HEK293T (cell line): ENCODE measurements around the gene SPTBN4.
A peak's percentile ranks its signal among the peaks of the same experiment; 100 is the strongest.

Experiments used
- CTCF ChIA-PET: fragments of 350-600 bp; formaldehyde crosslinking; extraction: SDS; loops from one replicate; lab custom pipeline; 2021; ENCODE audit warnings: antibody characterized with exemption, inconsistent platforms; lab: Yijun Ruan, JAX
- POLR2A ChIA-PET: fragments of 350-600 bp; formaldehyde crosslinking; extraction: SDS; loops from one replicate; lab custom pipeline; 2020; ENCODE audit warnings: antibody characterized with exemption, inconsistent platforms; lab: Yijun Ruan, JAX
- DNase-seq: peaks from one replicate; pipeline ENCODE4 v3.0.0; 2012; ENCODE audit warnings: mixed read lengths; ENCODE audit errors: extremely low spot score
- ARNT ChIP-seq: fragments of 450-650 bp; IDR thresholded peaks from 2 replicates; pipeline ENCODE4 v1.6.1; 2017; ENCODE audit warnings: mild to moderate bottlenecking
- BHLHE40 ChIP-seq: fragments of 450-650 bp; IDR thresholded peaks from 2 replicates; pipeline ENCODE4 v1.6.1; 2016; ENCODE audit warnings: mild to moderate bottlenecking, moderate library complexity, borderline replicate concordance
- CTBP1 ChIP-seq: fragments of 450-650 bp; IDR thresholded peaks from 2 replicates; pipeline ENCODE4 v1.6.1; 2016; ENCODE audit warnings: borderline replicate concordance
- ELF4 ChIP-seq: fragments of 450-650 bp; IDR thresholded peaks from 2 replicates; pipeline ENCODE4 v1.6.1; 2017; ENCODE audit warnings: antibody characterized with exemption
- FOXA1 ChIP-seq: fragments of 450-650 bp; IDR thresholded peaks from 2 replicates; pipeline ENCODE4 v1.6.1; 2016; ENCODE audit warnings: mild to moderate bottlenecking
- FOXK2 ChIP-seq: fragments of 450-650 bp; IDR thresholded peaks from 2 replicates; pipeline ENCODE4 v1.6.1; 2016; ENCODE audit warnings: mild to moderate bottlenecking
- FOXM1 ChIP-seq: fragments of 450-650 bp; IDR thresholded peaks from 2 replicates; pipeline ENCODE4 v1.6.1; 2017; ENCODE audit warnings: mild to moderate bottlenecking, borderline replicate concordance
- HDGF ChIP-seq: fragments of 450-650 bp; IDR thresholded peaks from 2 replicates; pipeline ENCODE4 v1.6.1; 2017; ENCODE audit warnings: antibody characterized with exemption, borderline replicate concordance
- L3MBTL2 ChIP-seq: fragments of 450-650 bp; conservative IDR thresholded peaks from 2 replicates; pipeline ENCODE4 v1.6.1; 2016; ENCODE audit warnings: mild to moderate bottlenecking
- LEF1 ChIP-seq: fragments of 450-650 bp; IDR thresholded peaks from 2 replicates; pipeline ENCODE4 v1.6.1; 2017; ENCODE audit warnings: mild to moderate bottlenecking, borderline replicate concordance
- NFRKB ChIP-seq: fragments of 450-650 bp; IDR thresholded peaks from 2 replicates; pipeline ENCODE4 v1.6.1; 2016; ENCODE audit warnings: mild to moderate bottlenecking, moderate library complexity
- SP1 ChIP-seq: fragments of 450-650 bp; IDR thresholded peaks from 2 replicates; pipeline ENCODE4 v1.6.1; 2017
- SUZ12 ChIP-seq: fragments of 450-650 bp; IDR thresholded peaks from 2 replicates; pipeline ENCODE4 v1.6.1; 2016; ENCODE audit warnings: mild to moderate bottlenecking
- TARDBP ChIP-seq: fragments of 450-650 bp; IDR thresholded peaks from 2 replicates; pipeline ENCODE4 v1.6.1; 2016
- ZNF384 ChIP-seq: fragments of 450-650 bp; IDR thresholded peaks from 2 replicates; pipeline ENCODE4 v1.6.1; 2016
- TF ChIP-seq, protein P1 (sequence below): fragments of 450-650 bp; IDR thresholded peaks from 2 replicates; pipeline ENCODE4 v1.6.1; 2016

The SPTBN4 gene

DNA sequence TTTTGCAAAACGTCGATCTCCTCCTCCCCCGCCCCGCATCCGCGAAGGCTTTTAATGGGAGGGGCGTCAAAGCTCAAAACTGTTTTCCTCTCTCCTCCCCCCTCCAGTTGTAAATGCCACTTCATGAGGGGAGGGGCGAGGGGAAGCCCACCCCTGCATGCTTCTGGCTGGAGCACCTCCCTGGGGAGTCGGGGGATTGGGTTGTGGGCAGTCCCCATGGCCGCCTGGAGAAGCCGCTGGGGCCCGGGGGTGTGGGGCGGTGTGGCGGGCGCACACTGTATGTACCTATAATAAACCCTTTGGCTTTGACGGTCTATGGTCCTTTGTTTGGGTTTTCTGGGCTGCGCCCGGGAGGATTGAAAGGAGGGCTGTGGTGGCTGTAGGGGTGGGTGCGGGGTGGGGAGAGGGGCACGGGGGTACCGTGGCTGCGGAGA, 109.4 kb downstream of the SPTBN4 start:
- CTCF ChIA-PET, result no interaction called here
- TF ChIP-seq FOXM1 (no peak), HDGF (no peak), BHLHE40 (no peak), CTBP1 (no peak)
- peak; percentile 23 for DNase-seq

DNA sequence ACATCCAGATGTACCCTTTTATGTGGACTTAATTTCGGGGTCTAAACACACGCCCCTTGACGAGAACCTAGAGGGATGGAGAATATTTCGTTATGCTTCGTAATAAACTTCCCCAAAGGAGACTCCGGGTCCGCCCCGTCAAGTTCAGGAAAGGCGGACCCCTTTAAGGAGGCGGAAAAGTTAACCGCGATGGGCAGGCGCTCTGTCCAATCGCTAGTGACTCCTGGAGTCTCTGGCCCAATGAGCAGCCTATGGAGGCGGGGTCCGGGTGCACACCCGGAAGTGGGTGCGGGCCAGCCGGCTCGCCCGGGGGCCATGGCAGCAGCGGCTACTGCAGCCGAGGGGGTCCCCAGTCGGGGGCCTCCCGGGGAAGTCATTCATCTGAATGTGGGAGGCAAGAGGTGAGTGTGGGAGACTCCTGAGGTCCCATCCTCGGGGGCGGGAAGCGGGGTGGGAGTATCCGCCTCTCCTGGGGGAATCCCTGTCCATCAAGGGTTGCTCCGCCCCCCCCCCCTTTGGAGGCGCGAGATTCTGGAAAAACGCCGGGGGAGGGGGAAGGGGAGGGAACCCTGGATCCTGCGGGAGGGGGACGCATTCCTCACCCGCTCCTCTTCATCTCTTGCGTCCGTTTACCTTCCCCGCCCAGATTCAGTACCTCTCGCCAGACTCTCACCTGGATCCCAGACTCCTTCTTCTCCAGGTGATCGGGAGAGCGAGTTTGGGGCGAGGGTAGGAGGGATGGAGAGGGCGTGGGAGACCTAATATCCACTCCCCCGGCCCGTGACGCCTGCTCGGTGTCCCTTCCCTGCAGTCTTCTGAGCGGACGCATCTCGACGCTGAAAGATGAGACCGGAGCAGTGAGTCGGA, 110.0 kb downstream of the SPTBN4 start, which contains the start of gene SHKBP1:
Gene SHKBP1, plus strand, starts transcription at position 289 of the 867 bp plus-strand sequence. Its CDS starts 27 bp downstream, at position 316.
- DNase-seq, result peak; percentile 97
- TF ChIP-seq ARNT, result no peak
- TF ChIP-seq, protein P1, sequence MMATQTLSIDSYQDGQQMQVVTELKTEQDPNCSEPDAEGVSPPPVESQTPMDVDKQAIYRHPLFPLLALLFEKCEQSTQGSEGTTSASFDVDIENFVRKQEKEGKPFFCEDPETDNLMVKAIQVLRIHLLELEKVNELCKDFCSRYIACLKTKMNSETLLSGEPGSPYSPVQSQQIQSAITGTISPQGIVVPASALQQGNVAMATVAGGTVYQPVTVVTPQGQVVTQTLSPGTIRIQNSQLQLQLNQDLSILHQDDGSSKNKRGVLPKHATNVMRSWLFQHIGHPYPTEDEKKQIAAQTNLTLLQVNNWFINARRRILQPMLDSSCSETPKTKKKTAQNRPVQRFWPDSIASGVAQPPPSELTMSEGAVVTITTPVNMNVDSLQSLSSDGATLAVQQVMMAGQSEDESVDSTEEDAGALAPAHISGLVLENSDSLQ, result peak; percentile 99
- TF ChIP-seq FOXK2, result no peak
- peak; percentile 100 for TF ChIP-seq ELF4
- TF ChIP-seq FOXM1, result peak; percentile 60; the same call in 1 of the 2 replicates
- peak; percentile 53; the same call in 1 of the 2 replicates for TF ChIP-seq SP1
- ChIA-PET POLR2A (interaction anchor here (1.5 kb wide), 1 partner anchor 22 kb away, joined by 5 read pairs; no protein-coding TSS in a partner anchor), CTCF (interaction anchor here (0.7 kb wide), 1 partner anchor 1798 kb away, joined by 4 read pairs; no protein-coding TSS in a partner anchor)

More for the DNA sequence above, 109.4 kb downstream of the SPTBN4 start:
- POLR2A ChIA-PET, result interaction anchor here (0.6 kb wide), 1 partner anchor 53 kb away, joined by 3 read pairs; no protein-coding TSS in a partner anchor

DNA sequence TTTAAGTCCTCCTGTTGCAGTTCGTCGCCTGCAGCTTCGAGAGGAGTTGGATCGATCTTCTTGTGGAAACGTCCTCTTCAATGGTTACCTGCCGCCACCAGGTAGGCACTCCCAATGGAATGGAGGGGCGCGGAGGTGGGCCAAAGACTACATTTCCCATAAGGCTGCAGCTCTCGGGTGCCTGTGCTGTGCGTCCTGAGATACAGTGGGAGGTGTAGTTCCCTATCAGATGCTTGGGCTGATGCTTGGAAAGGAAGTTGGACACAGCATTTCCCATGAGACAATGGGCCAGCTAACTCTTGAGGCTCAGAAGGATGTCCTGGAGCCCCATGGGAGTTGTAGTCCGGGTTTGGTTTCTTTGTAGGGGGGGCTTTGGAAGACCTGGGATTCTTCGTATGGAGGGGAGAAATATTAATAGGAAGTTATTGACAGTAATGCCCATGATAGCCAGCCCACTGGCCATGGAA, 111.7 kb downstream of the SPTBN4 start:
- TF ChIP-seq ELF4, result peak; percentile 33; the same call in 1 of the 2 replicates
- TF ChIP-seq L3MBTL2, result peak; percentile 61
- TF ChIP-seq, protein P1, result no peak
- CTCF ChIA-PET, result interaction anchor here (0.6 kb wide), 2 partner anchors 101 to 173 kb away, joined by 3 to 4 read pairs; no protein-coding TSS in a partner anchor
- POLR2A ChIA-PET, result interaction anchor here (1.5 to 1.6 kb wide), 2 partner anchors 16 to 20 kb away, joined by 5 read pairs; no protein-coding TSS in a partner anchor
- peak; percentile 72 for DNase-seq

DNA sequence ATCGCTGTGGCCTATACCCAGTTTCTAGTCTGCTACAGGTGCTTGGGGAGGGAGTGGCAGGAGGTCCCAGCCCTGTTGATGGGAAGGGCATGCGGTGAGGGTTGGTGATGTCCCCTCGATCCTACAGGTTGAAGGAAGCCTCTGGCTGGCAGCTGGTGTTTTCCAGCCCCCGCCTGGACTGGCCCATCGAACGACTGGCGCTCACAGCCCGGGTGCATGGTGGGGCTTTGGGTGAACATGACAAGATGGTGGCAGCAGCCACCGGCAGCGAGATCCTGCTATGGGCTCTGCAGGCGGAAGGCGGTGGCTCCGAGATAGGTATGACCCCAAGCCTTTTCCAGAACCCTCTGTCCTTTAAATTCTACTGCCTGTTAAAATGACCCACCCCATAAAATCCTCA, 113.8 kb downstream of the SPTBN4 start:
- no peak for TF ChIP-seq SUZ12
- no peak for TF ChIP-seq TARDBP
- no peak for TF ChIP-seq ELF4
- TF ChIP-seq LEF1, result no peak
- no peak for TF ChIP-seq SP1
- no peak for TF ChIP-seq FOXK2
- no peak for TF ChIP-seq FOXA1
- TF ChIP-seq ARNT, result no peak
- DNase-seq, result no peak
- POLR2A ChIA-PET, result no interaction called here
- CTCF ChIA-PET, result no interaction called here

DNA sequence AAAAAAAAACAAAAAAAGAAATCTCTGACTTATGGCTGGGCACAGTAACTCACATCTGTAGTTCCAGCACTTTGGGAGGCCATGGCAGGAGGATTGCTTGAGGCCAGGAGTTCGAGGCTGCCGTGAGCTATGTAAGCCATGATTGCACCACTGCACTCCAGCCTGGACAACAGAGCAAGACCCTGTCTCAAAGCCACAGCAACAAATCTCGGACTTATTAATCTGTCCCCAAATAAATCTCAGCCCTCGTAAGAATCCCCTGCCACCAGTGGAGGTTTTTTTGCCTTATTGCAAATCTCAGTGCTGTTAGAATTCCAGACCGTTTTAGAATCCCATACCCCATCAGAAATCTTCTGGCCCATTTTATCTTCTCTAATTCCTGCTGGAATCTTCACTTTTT, 114.7 kb downstream of the SPTBN4 start:
- POLR2A ChIA-PET, result no interaction called here
- CTCF ChIA-PET, result no interaction called here
- TF ChIP-seq HDGF (no peak), FOXM1 (no peak), LEF1 (no peak), FOXK2 (no peak), TARDBP (no peak), L3MBTL2 (no peak), ELF4 (no peak), NFRKB (no peak), BHLHE40 (no peak), SP1 (no peak), ZNF384 (no peak), ARNT (no peak)
- no peak for DNase-seq

DNA sequence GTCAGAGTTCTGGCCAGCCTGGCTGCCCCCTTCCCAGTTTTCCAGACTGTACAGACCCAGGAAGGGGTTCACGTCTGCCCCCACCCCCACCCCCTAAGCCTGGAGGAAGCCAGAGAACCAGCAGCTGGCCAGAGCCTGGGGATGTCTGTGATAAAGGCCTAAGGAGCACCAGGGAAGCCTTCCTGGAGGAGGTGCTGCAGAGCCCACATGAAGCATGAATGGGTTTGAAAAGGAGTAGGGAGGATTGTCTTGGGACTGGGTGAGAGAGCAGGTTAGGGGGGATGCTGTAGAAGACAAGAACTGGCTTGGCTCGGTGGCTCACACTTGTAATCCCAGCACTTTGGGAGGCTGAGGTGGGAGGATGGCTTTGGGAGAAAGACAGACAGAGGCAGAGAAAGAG, 115.7 kb downstream of the SPTBN4 start:
- no peak for DNase-seq
- ChIA-PET CTCF (no interaction called here), POLR2A (no interaction called here)
- TF ChIP-seq ARNT, result no peak

DNA sequence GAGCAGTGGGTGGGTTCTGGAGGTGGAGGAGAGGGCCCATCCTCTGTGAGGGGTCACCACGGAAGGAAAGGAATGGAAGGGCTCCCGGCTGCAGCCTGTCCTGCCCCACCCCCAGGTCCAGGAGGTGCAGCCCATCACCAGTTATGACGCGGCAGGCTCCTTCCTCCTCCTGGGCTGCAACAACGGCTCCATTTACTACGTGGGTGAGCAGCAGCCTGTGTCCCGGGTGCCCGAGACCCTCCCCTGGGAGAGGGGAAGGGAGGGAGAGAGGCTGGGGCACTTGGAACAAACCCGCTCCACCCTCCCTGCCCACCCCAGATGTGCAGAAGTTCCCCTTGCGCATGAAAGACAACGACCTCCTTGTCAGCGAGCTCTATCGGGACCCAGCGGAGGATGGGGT, 116.5 kb downstream of the SPTBN4 start:
- ChIA-PET POLR2A (no interaction called here), CTCF (no interaction called here)
- TF ChIP-seq TARDBP (no peak), SUZ12 (no peak), SP1 (no peak), BHLHE40 (no peak), CTBP1 (no peak), NFRKB (no peak)
- no peak for DNase-seq
